HCT116 (cell line): ENCODE measurements around the gene S100A2.

Experiments used
- MAX ChIP-seq: IDR thresholded peaks from 2 replicates; pipeline ENCODE4 v1.6.1; 2012
- TF ChIP-seq, protein P1 (sequence below), 3 experiments: fragments of 200-600 bp in 1 of 3; sonication (generic) in 1 of 3; IDR thresholded peaks in 2 of 3; conservative IDR thresholded peaks in 1 of 3; 2 replicates each; pipeline ENCODE4 v1.5.1; 2012 to 2017; ENCODE audit warnings: low read depth in 2 of 3, low read length in 2 of 3, antibody characterized with exemption in 1 of 3, borderline replicate concordance in 1 of 3, control low read depth in 1 of 3, mild to moderate bottlenecking in 1 of 3, mixed read lengths in 1 of 3, mixed run types in 1 of 3, moderate library complexity in 1 of 3; ENCODE audit not compliant: insufficient read depth in 1 of 3

DNA sequence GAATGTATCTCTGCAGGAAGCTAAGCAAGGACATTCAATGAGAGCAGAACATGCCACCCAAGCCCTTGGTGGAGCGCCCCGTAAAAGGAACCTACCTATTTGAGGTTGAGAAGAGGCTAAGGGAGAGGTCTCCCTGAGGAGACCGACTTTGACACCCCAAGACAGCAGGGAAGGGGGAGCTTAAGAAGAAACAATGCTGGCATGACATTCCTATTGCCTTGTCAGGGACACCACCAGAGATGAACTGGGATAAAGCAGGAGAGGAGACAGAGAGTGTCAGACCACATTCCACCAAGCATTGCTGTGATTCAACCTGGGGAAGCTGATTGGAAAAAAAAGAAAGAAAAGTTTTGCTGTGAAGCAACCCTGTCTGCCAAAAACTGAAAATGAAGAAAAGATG, 13.3 kb upstream of the S100A2 start:
- TF ChIP-seq MAX, result no peak
- TF ChIP-seq, protein P1, sequence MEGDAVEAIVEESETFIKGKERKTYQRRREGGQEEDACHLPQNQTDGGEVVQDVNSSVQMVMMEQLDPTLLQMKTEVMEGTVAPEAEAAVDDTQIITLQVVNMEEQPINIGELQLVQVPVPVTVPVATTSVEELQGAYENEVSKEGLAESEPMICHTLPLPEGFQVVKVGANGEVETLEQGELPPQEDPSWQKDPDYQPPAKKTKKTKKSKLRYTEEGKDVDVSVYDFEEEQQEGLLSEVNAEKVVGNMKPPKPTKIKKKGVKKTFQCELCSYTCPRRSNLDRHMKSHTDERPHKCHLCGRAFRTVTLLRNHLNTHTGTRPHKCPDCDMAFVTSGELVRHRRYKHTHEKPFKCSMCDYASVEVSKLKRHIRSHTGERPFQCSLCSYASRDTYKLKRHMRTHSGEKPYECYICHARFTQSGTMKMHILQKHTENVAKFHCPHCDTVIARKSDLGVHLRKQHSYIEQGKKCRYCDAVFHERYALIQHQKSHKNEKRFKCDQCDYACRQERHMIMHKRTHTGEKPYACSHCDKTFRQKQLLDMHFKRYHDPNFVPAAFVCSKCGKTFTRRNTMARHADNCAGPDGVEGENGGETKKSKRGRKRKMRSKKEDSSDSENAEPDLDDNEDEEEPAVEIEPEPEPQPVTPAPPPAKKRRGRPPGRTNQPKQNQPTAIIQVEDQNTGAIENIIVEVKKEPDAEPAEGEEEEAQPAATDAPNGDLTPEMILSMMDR (IDR thresholded peaks at IDR 0.05 in 2 of 3, conservative IDR thresholded peaks at IDR 0.05 in 1 of 3; ENCODE audit: borderline replicate concordance in 1 of 3, insufficient read depth in 1 of 3, low read depth in 2 of 3, low read length in 2 of 3), result no peak
